GM20000 (cell line): ENCODE data around the gene KCNH6.

ENCODE experiments used
- DNase-seq: peaks from one replicate; pipeline ENCODE4 v3.0.0; 2012; ENCODE audit warnings: low spot score
- CTCF ChIP-seq: IDR thresholded peaks from 2 replicates; pipeline ENCODE4 v1.5.1; 2012; ENCODE audit warnings: mild to moderate bottlenecking, control low read depth; ENCODE audit errors: extremely low read depth, missing control alignments

Gene KCNH6

GRCh38 chr17:63579633-63580032 lies 56.5 kb downstream of the KCNH6 start:
- TF ChIP-seq CTCF, result no peak
- no peak for DNase-seq

GRCh38 chr17:63587770-63588169 lies 64.6 kb downstream of the KCNH6 start:
- TF ChIP-seq CTCF, result no peak
- DNase-seq, result no peak

DNA sequence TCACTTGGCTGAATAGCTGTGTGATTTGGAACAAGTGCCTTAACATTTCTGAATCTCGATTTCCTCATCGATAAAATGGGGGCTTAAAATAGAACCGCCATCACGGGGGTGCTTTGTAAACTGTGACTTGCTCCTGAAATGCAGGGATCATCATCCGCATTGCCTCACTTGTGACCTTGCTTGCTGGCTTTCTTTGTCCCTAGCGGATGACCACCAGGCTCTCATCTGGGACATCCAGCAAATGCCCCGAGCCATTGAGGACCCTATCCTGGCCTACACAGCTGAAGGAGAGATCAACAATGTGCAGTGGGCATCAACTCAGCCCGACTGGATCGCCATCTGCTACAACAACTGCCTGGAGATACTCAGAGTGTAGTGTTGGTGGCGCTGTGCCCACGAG lies 65.6 kb downstream of the KCNH6 start:
- no peak for DNase-seq

GRCh38 chr17:63589646-63590045 lies 66.5 kb downstream of the KCNH6 start:
- no peak for TF ChIP-seq CTCF
- DNase-seq, result no peak

More for the DNA sequence above, 65.6 kb downstream of the KCNH6 start:
- no peak for TF ChIP-seq CTCF

- DNase-seq, result no peak
- no peak for TF ChIP-seq CTCF
These were observed 69.6 kb downstream of the KCNH6 start for GRCh38 chr17:63592797-63593196.

- TF ChIP-seq CTCF, result no peak
- DNase-seq, result no peak
These were observed 72.0 kb downstream of the KCNH6 start for GRCh38 chr17:63595132-63595531.
